ENCODE data around the gene SCNN1G.
"Not testable (repeated sequence)": the region's sequence is repeated elsewhere in the genome, so short reads cannot be mapped to it uniquely, and the experiment has no call there.

Gene SCNN1G

GRCh38 chr16:23240994-23241393 lies 58.4 kb downstream of the SCNN1G start:
- no peak for DNase-seq (ENCODE audit: insufficient read length)
- TF ChIP-seq TAF1 (IDR thresholded peaks at IDR 0.05; ENCODE audit: borderline replicate concordance, low read depth, low read length), result no peak

GRCh38 chr16:23244122-23244521 lies 61.6 kb downstream of the SCNN1G start:
- no peak for TF ChIP-seq POLR2AphosphoS5 (IDR thresholded peaks at IDR 0.05; ENCODE audit: low read depth, low read length)
- TF ChIP-seq POLR2A (IDR thresholded peaks at IDR 0.05; ENCODE audit: low read depth, low read length), result no peak
- TF ChIP-seq TAF1 (IDR thresholded peaks at IDR 0.05; ENCODE audit: borderline replicate concordance, low read depth, low read length), result no peak
- DNase-seq (ENCODE audit: insufficient read length), result no peak
- no peak for FAIRE-seq

More at GRCh38 chr16:23240994-23241393, 58.4 kb downstream of the SCNN1G start:
- no peak for FAIRE-seq

- FAIRE-seq, result no peak
- DNase-seq (ENCODE audit: insufficient read length), result no peak
- no peak for TF ChIP-seq TAF1 (IDR thresholded peaks at IDR 0.05; ENCODE audit: borderline replicate concordance, low read depth, low read length)
These were observed 62.7 kb downstream of the SCNN1G start for GRCh38 chr16:23245268-23245667.

- no peak for DNase-seq (ENCODE audit: insufficient read length)
- TF ChIP-seq POLR2AphosphoS5 (IDR thresholded peaks at IDR 0.05; ENCODE audit: low read depth, low read length) (no peak), TAF1 (IDR thresholded peaks at IDR 0.05; ENCODE audit: borderline replicate concordance, low read depth, low read length) (no peak), POLR2A (IDR thresholded peaks at IDR 0.05; ENCODE audit: low read depth, low read length) (no peak)
- no peak for FAIRE-seq
These were observed 66.0 kb downstream of the SCNN1G start for GRCh38 chr16:23248261-23249194.

- DNase-seq (ENCODE audit: insufficient read length), result no peak
- FAIRE-seq, result no peak
- TF ChIP-seq POLR2A (IDR thresholded peaks at IDR 0.05; ENCODE audit: low read depth, low read length), result no peak
- no peak for TF ChIP-seq TAF1 (IDR thresholded peaks at IDR 0.05; ENCODE audit: borderline replicate concordance, low read depth, low read length)
- TF ChIP-seq POLR2AphosphoS5 (IDR thresholded peaks at IDR 0.05; ENCODE audit: low read depth, low read length), result no peak
These were observed 67.3 kb downstream of the SCNN1G start for GRCh38 chr16:23249830-23250229.

- FAIRE-seq, result no peak
- DNase-seq (ENCODE audit: insufficient read length), result no peak
- TF ChIP-seq POLR2A (IDR thresholded peaks at IDR 0.05; ENCODE audit: low read depth, low read length) (no peak), POLR2AphosphoS5 (IDR thresholded peaks at IDR 0.05; ENCODE audit: low read depth, low read length) (no peak), TAF1 (IDR thresholded peaks at IDR 0.05; ENCODE audit: borderline replicate concordance, low read depth, low read length) (no peak)
These were observed 69.8 kb downstream of the SCNN1G start for GRCh38 chr16:23252310-23252709.

GRCh38 chr16:23253650-23254049 lies 71.1 kb downstream of the SCNN1G start:
- DNase-seq (ENCODE audit: insufficient read length), result not testable (repeated sequence)

GRCh38 chr16:23254338-23254737 lies 71.8 kb downstream of the SCNN1G start:
- FAIRE-seq (no peak), DNase-seq (ENCODE audit: insufficient read length) (no peak)
- no peak for TF ChIP-seq TAF1 (IDR thresholded peaks at IDR 0.05; ENCODE audit: borderline replicate concordance, low read depth, low read length)
- TF ChIP-seq POLR2A (IDR thresholded peaks at IDR 0.05; ENCODE audit: low read depth, low read length), result no peak

More at GRCh38 chr16:23253650-23254049, 71.1 kb downstream of the SCNN1G start:
- not testable (repeated sequence) for FAIRE-seq

GRCh38 chr16:23255000-23255399 lies 72.5 kb downstream of the SCNN1G start:
- DNase-seq (ENCODE audit: insufficient read length), result no peak
- FAIRE-seq, result no peak
- no peak for TF ChIP-seq POLR2AphosphoS5 (IDR thresholded peaks at IDR 0.05; ENCODE audit: low read depth, low read length)
- TF ChIP-seq POLR2A (IDR thresholded peaks at IDR 0.05; ENCODE audit: low read depth, low read length), result no peak

- FAIRE-seq (no peak), DNase-seq (ENCODE audit: insufficient read length) (no peak)
- no peak for TF ChIP-seq TAF1 (IDR thresholded peaks at IDR 0.05; ENCODE audit: borderline replicate concordance, low read depth, low read length)
- no peak for TF ChIP-seq POLR2A (IDR thresholded peaks at IDR 0.05; ENCODE audit: low read depth, low read length)
- TF ChIP-seq POLR2AphosphoS5 (IDR thresholded peaks at IDR 0.05; ENCODE audit: low read depth, low read length), result no peak
These were observed 73.9 kb downstream of the SCNN1G start for GRCh38 chr16:23256440-23256839.

- FAIRE-seq (no peak), DNase-seq (ENCODE audit: insufficient read length) (no peak)
- TF ChIP-seq TAF1 (IDR thresholded peaks at IDR 0.05; ENCODE audit: borderline replicate concordance, low read depth, low read length) (no peak), POLR2A (IDR thresholded peaks at IDR 0.05; ENCODE audit: low read depth, low read length) (no peak), POLR2AphosphoS5 (IDR thresholded peaks at IDR 0.05; ENCODE audit: low read depth, low read length) (no peak)
These were observed 75.1 kb downstream of the SCNN1G start for GRCh38 chr16:23257682-23258081.

GRCh38 chr16:23258919-23259237 lies 76.3 kb downstream of the SCNN1G start:
- DNase-seq (ENCODE audit: insufficient read length) (no peak), FAIRE-seq (no peak)
- TF ChIP-seq POLR2A (IDR thresholded peaks at IDR 0.05; ENCODE audit: low read depth, low read length) (no peak), TAF1 (IDR thresholded peaks at IDR 0.05; ENCODE audit: borderline replicate concordance, low read depth, low read length) (no peak), POLR2AphosphoS5 (IDR thresholded peaks at IDR 0.05; ENCODE audit: low read depth, low read length) (no peak)

All from GM12892 (cell line).